Endothelial cell of umbilical vein (primary cell): ENCODE results near the gene MLPH. TPM values are rescaled to one million over a fixed set of nuclear protein-coding genes. Genes with fewer than 3 reads are reported as not detected.

Experiments used
- BruUV-seq: library from RNA; stranded (reverse); fragments of 400-500 nt; replicated peaks from 2 replicates; lab custom pipeline; 2021; lab: Mats Ljungman, UMichigan
- CTCF ChIA-PET: fragments of 300-600, 350-600 bp; sonication (Branson Sonifier 250); formaldehyde crosslinking; loops from one replicate; lab custom pipeline; 2021; ENCODE audit warnings: antibody characterized with exemption, inconsistent platforms; lab: Charles Lee
- POLR2A ChIA-PET: fragments of 300-600, 350-600 bp; sonication (Branson Sonifier 250); formaldehyde crosslinking; loops from one replicate; lab custom pipeline; 2021; ENCODE audit warnings: antibody characterized with exemption, inconsistent platforms; lab: Charles Lee
- DNase-seq: peaks from one replicate; pipeline ENCODE4 v3.0.0-alpha.2; 2011; ENCODE audit warnings: low read depth, low spot score
- FAIRE-seq: peaks from 2 replicates; lab custom pipeline; 2011; peaks lifted over from hg19 to GRCh38; lab: Jason Lieb, UNC
- H2AFZ ChIP-seq: 2 replicates; pipeline ENCODE4 v1.6.0; 2012; ENCODE audit warnings: low read depth, low read length, control low read depth, inconsistent platforms
- H3K27ac ChIP-seq: 2 replicates; pipeline ENCODE4 v1.5.1; 2011; ENCODE audit warnings: low read depth, mild to moderate bottlenecking, control low read depth, low read length, moderate library complexity; ENCODE audit not compliant: insufficient read depth
- H3K27me3 ChIP-seq, 2 experiments: 2 replicates each; pipeline versions ENCODE4 v1.6.0 to v1.6.1; 2011; ENCODE audit warnings: low read length in 2 of 2, mixed read lengths in 1 of 2; ENCODE audit not compliant: control insufficient read depth in 2 of 2, insufficient read depth in 2 of 2
- H3K36me3 ChIP-seq, 2 experiments: 2 replicates in 1 of 2; 3 replicates in 1 of 2; pipeline ENCODE4 v1.5.1; 2011; ENCODE audit warnings: low read length in 2 of 2, mild to moderate bottlenecking in 1 of 2, moderate library complexity in 1 of 2; ENCODE audit not compliant: control insufficient read depth in 2 of 2, insufficient read depth in 2 of 2; ENCODE audit errors: extremely low read depth in 1 of 2
- H3K4me1 ChIP-seq: 3 replicates; pipeline ENCODE4 v1.5.1; 2011; ENCODE audit warnings: mild to moderate bottlenecking, low read length; ENCODE audit not compliant: control insufficient read depth, insufficient read depth; ENCODE audit errors: extremely low read depth
- H3K4me2 ChIP-seq: 2 replicates; pipeline ENCODE4 v1.6.1; 2011; ENCODE audit warnings: low read length, control low read depth, mixed read lengths; ENCODE audit not compliant: insufficient read depth
- H3K4me3 ChIP-seq, 3 experiments: fragments of 200-600 bp in 1 of 3; sonication (generic), shearing (Covaris generic) in 1 of 3; replicated peaks in 1 of 3; 2 replicates each; pipeline ENCODE4 v1.5.1; 2011 to 2016; ENCODE audit warnings: control low read depth in 3 of 3, low read length in 3 of 3, mild to moderate bottlenecking in 2 of 3, inconsistent platforms in 1 of 3, low read depth in 1 of 3, moderate library complexity in 1 of 3; ENCODE audit not compliant: insufficient read depth in 1 of 3
- H3K79me2 ChIP-seq: 2 replicates; pipeline ENCODE4 v1.6.0; 2012; ENCODE audit warnings: low read length, inconsistent platforms; ENCODE audit not compliant: control insufficient read depth, insufficient read depth
- H3K9ac ChIP-seq: replicated peaks from 2 replicates; pipeline ENCODE3; 2011; ENCODE audit warnings: low read length, control low read depth; ENCODE audit not compliant: insufficient read depth; ENCODE audit errors: extremely low read depth
- H3K9me1 ChIP-seq: replicated peaks from 3 replicates; pipeline ENCODE4 v1.6.0; 2011; ENCODE audit warnings: mild to moderate bottlenecking, low read length; ENCODE audit not compliant: control insufficient read depth, insufficient read depth; ENCODE audit errors: extremely low read depth
- H3K9me3 ChIP-seq: replicated peaks from 2 replicates; pipeline ENCODE4 v1.5.1; 2012; ENCODE audit warnings: low read length, inconsistent platforms; ENCODE audit not compliant: control insufficient read depth, insufficient read depth
- H4K20me1 ChIP-seq: replicated peaks from 2 replicates; pipeline ENCODE3; 2011; ENCODE audit warnings: mild to moderate bottlenecking, low read length; ENCODE audit not compliant: control insufficient read depth, insufficient read depth; ENCODE audit errors: extremely low read depth
- EZH2 ChIP-seq: IDR thresholded peaks from 2 replicates; pipeline ENCODE4 v1.6.1; 2012; ENCODE audit warnings: borderline replicate concordance, low read depth, mild to moderate bottlenecking, moderate library complexity, low read length, inconsistent platforms; ENCODE audit not compliant: severe bottlenecking
- FOS ChIP-seq: IDR thresholded peaks from 2 replicates; pipeline ENCODE4 v1.6.1; 2011; ENCODE audit warnings: mild to moderate bottlenecking, low read length, moderate library complexity, borderline replicate concordance; ENCODE audit not compliant: insufficient read depth
- GATA2 ChIP-seq: IDR thresholded peaks from 2 replicates; pipeline ENCODE4 v1.7.0; 2011; ENCODE audit warnings: low read depth, mild to moderate bottlenecking, moderate library complexity, mixed read lengths, low read length; ENCODE audit not compliant: insufficient read length, insufficient read depth
- JUN ChIP-seq: IDR thresholded peaks from 2 replicates; pipeline ENCODE4 v1.6.1; 2011; ENCODE audit warnings: borderline replicate concordance, low read depth; ENCODE audit not compliant: insufficient read length, insufficient read depth
- MYC ChIP-seq: IDR thresholded peaks from one replicate; pipeline ENCODE4 v1.6.1; 2011; ENCODE audit warnings: mild to moderate bottlenecking, low read depth, low read length
- POLR2A ChIP-seq: IDR thresholded peaks from 2 replicates; pipeline ENCODE4 v1.6.1; 2012; ENCODE audit warnings: low read depth, mild to moderate bottlenecking, control low read depth, low read length
- POLR2AphosphoS5 ChIP-seq: IDR thresholded peaks from 2 replicates; pipeline ENCODE4 v1.6.1; 2012; ENCODE audit warnings: low read depth, mild to moderate bottlenecking, control low read depth, low read length, moderate library complexity; ENCODE audit not compliant: insufficient read depth
- dilution Hi-C: fragments of 300-500 bp; cut with MboI; formaldehyde crosslinking; loops from one replicate; pipeline ENCODE4 v1.15.0; 2019; ENCODE audit warnings: low sequenced_read_pairs; ENCODE audit not compliant: extremely low pct_ligation_motif_present
- intact Hi-C: fragments of 100-400 bp; cut with micrococcal nuclease; formaldehyde crosslinking; loops from one replicate; pipeline ENCODE4 v1.10.0; 2022
- polyA plus RNA-seq, 4 experiments: library from polyadenylated mRNA; depleted of rRNA in 3 of 4; stranded (reverse) in 3 of 4; unstranded in 1 of 4; fragments of >200 nt; gene quantifications; 2 replicates each; pipeline versions ENCODE4 v1.2.1 to v1.2.3, GENCODE V29; 2011 to 2012; ENCODE audit warnings: missing spikeins in 1 of 4
- total RNA-seq: library from RNA; stranded (reverse); gene quantifications from 2 replicates; pipeline ENCODE4 v1.2.3, GENCODE V29; 2021
- TF ChIP-seq, protein P1 (sequence below), 2 donors: IDR thresholded peaks; 1 replicate in 1 of 2; 2 replicates in 1 of 2; pipeline ENCODE4 v1.5.1; 2011; ENCODE audit warnings: low read length in 2 of 2, mild to moderate bottlenecking in 2 of 2, moderate library complexity in 2 of 2, control low read depth in 1 of 2, inconsistent platforms in 1 of 2, low read depth in 1 of 2; ENCODE audit not compliant: insufficient read depth in 1 of 2; ENCODE audit errors: extremely low read depth in 1 of 2
- TF ChIP-seq, protein P2 (sequence below): IDR thresholded peaks from 2 replicates; pipeline ENCODE4 v1.6.1; 2011; ENCODE audit not compliant: insufficient read depth, insufficient read length

The MLPH gene
- total and polyA plus RNA-seq, 2 donors (not counting 3 experiments of a cell fraction or from before 2014, with no cell fraction given) = not detected

DNA sequence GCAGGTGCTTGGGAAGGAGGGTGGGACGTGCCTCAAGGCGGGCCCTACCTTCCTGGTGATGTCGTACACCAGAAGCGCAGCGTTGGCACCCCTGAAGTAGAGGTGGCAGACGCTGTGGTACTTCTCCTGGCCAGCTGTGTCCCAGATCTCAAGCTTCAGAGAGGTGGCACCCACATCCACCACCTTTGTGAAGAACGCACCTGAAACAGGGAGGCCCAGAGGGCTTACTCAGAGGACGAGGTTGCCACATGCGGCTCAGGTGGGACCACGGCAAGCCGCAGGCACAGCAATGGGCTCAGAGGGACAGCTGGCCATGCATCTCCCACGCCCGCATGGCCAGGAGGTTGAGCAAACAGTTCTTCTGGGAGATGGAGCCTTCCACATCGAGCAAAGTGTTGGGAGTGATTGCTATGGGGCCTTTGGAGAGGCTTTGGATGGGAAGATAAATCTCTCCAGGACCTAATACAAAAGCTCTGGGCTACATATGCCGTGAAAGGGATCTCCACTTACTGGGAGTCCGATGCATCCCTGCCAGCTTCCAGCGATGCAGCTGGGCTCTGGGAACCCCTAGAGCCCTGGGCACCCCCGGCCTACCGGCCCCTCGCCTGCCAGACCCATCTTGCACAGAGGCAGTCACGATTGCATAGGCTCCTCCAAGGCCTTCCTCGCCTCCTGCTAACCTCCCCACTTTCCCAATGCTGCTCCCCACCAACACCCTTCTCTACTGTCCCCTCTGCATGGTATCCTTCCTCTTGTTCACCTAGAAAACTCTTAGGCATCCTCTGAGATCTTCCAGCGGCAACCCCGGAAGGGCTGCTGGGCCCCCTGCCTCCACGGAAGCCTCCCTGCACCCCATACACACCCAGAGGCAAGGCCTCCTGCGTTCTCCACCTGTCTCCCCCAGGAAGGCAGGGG is 91.2 kb downstream of the MLPH start:
- BruUV-seq = no TSS peak
- H3K9me3 ChIP-seq = no peaks in the 10 kb centered on the region
- dilution Hi-C loops (no loop called here), intact Hi-C loops (no loop called here)
- DNase-seq (no peak), FAIRE-seq (no peak)
- no peak overlapping the region for H3K9ac ChIP-seq
- no peak overlapping the region for H3K27ac ChIP-seq
- H3K27me3 ChIP-seq = peaks cover 2% of the 10 kb centered on the region in 2 experiments
- H3K79me2 ChIP-seq = no peaks in the 10 kb centered on the region
- ChIA-PET CTCF (no interaction called here), POLR2A (no interaction called here)
- H3K4me3 ChIP-seq = no peak overlapping the region
- no peaks in the 10 kb centered on the region for H3K9me1 ChIP-seq
- H3K4me2 ChIP-seq = no peak overlapping the region
- H2AFZ ChIP-seq = no peak overlapping the region
- no peaks in the 10 kb centered on the region for H3K36me3 ChIP-seq
- H4K20me1 ChIP-seq = no peaks in the 10 kb centered on the region
- TF ChIP-seq JUN (no peak), EZH2 (no peak), FOS (no peak), POLR2A (no peak), POLR2AphosphoS5 (no peak), GATA2 (no peak), MYC (no peak)
- TF ChIP-seq, protein P1, sequence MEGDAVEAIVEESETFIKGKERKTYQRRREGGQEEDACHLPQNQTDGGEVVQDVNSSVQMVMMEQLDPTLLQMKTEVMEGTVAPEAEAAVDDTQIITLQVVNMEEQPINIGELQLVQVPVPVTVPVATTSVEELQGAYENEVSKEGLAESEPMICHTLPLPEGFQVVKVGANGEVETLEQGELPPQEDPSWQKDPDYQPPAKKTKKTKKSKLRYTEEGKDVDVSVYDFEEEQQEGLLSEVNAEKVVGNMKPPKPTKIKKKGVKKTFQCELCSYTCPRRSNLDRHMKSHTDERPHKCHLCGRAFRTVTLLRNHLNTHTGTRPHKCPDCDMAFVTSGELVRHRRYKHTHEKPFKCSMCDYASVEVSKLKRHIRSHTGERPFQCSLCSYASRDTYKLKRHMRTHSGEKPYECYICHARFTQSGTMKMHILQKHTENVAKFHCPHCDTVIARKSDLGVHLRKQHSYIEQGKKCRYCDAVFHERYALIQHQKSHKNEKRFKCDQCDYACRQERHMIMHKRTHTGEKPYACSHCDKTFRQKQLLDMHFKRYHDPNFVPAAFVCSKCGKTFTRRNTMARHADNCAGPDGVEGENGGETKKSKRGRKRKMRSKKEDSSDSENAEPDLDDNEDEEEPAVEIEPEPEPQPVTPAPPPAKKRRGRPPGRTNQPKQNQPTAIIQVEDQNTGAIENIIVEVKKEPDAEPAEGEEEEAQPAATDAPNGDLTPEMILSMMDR (IDR thresholded peaks at IDR 0.05; ENCODE audit: extremely low read depth in 1 of 2, insufficient read depth in 1 of 2, low read depth in 1 of 2, low read length in 2 of 2) = no peak
- TF ChIP-seq, protein P2, sequence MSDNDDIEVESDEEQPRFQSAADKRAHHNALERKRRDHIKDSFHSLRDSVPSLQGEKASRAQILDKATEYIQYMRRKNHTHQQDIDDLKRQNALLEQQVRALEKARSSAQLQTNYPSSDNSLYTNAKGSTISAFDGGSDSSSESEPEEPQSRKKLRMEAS = no peak
- no peaks in the 10 kb centered on the region for H3K4me1 ChIP-seq
